Body of pancreas (tissue), 4 donors: ENCODE results near the gene WDR1. TPM values are rescaled to one million over a fixed set of nuclear protein-coding genes. Genes with fewer than 3 reads are reported as not detected.

ENCODE experiments used
- ATAC-seq: fragments of 150-250 bp; one replicate; pipeline ENCODE4 v1.9.1; 2016
- DNase-seq, 4 donors: peaks; one replicate each; pipeline ENCODE4 v3.0.0-alpha.2; 2019
- H3K27ac ChIP-seq, 4 donors: fragments of 200-600 bp; sonication (generic); 1 replicate in 3 of 4; 2 replicates in 1 of 4; pipeline versions ENCODE4 v1.5.1 to v1.6.1; 2016 to 2019; ENCODE audit warnings: mild to moderate bottlenecking in 1 of 4, mixed read lengths in 1 of 4, moderate library complexity in 1 of 4
- H3K27me3 ChIP-seq, 2 donors: fragments of 200-600 bp; sonication (generic); one replicate each; pipeline ENCODE4 v1.6.0; 2016; ENCODE audit warnings: mild to moderate bottlenecking in 1 of 2
- H3K36me3 ChIP-seq, 2 donors: fragments of 200-600 bp; sonication (generic); replicated peaks in 1 of 2; 2 replicates each; pipeline ENCODE4 v1.5.1; 2016; ENCODE audit warnings: low read depth in 2 of 2; ENCODE audit not compliant: insufficient read depth in 1 of 2
- H3K4me1 ChIP-seq: fragments of 200-600 bp; sonication (generic); one replicate; pipeline ENCODE4 v1.6.0; 2016
- H3K4me3 ChIP-seq, 2 donors: fragments of 200-600 bp; sonication (generic); 1 replicate in 1 of 2; 2 replicates in 1 of 2; pipeline ENCODE4 v1.5.1; 2016 to 2019
- H3K9me3 ChIP-seq, 3 donors: fragments of 200-600 bp; sonication (generic); 1 replicate in 2 of 3; 2 replicates in 1 of 3; pipeline ENCODE4 v1.5.1; 2016
- POLR2A ChIP-seq, 3 donors: fragments of 450-650 bp; IDR thresholded peaks; one replicate each; pipeline ENCODE4 v1.6.1; 2016; ENCODE audit warnings: antibody characterized with exemption in 3 of 3, mild to moderate bottlenecking in 2 of 3
- WGBS, 2 donors: methylation state at CpG; one replicate each; pipeline ENCODE4 v1.1.5; 2017; 5-methylcytosine and 5-hydroxymethylcytosine counted together
- intact Hi-C: fragments of 100-400 bp; cut with DNase I; formaldehyde crosslinking; loops from one replicate; pipeline ENCODE4 v1.15.1; 2023
- total RNA-seq, 2 donors: library from RNA; depleted of rRNA; stranded (reverse); fragments of >200 nt; gene quantifications; one replicate each; pipeline ENCODE4 v1.1.0, GENCODE V29; 2016
- TF ChIP-seq, protein P1 (sequence below), 7 experiments: fragments of 450-650 bp in 4 of 7; fragments of 200-600 bp in 3 of 7; sonication (generic) in 3 of 7; IDR thresholded peaks; one replicate each; pipeline ENCODE4 v1.5.1; 2016 to 2019; ENCODE audit warnings: antibody characterized with exemption in 7 of 7

Gene WDR1
- total RNA-seq, 2 donors from 2014 or later = 46.1 to 51.9 TPM

DNA sequence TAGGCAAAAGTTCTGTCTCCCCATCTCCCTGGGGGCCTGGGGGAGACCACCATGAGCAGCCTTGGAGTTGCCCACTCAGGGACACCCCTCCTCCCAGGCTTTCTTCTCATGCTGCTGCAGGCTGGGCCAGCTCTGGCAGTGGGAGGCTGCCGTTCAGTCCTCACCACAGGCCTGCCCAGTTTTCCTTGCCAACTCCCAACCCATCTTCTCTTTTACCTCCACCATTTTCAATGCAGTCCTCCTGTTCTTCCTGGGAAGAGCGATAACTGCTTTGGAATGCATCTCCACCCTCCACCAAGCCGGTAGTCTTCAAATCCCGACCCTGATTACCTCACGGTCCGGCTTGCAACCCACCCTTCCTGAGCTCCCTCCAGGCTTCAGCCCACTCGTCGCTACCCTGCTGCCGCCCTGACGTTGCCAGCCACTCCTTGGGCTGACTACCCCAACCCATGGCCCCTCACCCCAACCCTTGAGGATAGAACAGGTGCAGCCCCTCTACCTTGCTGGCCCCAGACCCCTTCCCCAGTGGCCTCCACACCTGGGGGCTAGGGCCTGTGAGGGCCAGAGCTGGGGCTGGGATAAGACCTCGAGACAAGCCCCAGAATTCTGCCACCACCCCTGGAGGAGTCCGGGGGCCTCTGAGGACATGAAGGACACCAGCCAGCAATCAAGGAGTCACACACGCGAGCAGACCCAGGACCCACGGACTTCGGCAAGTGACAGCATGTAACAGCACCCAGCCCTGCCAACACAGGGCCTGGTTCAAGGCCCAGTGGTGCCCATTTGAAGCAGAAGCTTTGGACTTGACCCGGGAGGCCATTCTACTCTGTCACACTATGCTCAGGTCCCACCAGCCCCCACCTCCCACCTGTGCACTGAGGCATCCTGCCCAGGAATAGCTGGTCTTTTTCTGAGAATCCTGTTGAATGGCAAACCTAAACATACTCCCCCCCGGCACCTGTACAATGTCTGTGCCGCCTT, 9.2 kb downstream of the WDR1 start:
- TF ChIP-seq POLR2A (IDR thresholded peaks at IDR 0.05) = no peak
- TF ChIP-seq, protein P1, sequence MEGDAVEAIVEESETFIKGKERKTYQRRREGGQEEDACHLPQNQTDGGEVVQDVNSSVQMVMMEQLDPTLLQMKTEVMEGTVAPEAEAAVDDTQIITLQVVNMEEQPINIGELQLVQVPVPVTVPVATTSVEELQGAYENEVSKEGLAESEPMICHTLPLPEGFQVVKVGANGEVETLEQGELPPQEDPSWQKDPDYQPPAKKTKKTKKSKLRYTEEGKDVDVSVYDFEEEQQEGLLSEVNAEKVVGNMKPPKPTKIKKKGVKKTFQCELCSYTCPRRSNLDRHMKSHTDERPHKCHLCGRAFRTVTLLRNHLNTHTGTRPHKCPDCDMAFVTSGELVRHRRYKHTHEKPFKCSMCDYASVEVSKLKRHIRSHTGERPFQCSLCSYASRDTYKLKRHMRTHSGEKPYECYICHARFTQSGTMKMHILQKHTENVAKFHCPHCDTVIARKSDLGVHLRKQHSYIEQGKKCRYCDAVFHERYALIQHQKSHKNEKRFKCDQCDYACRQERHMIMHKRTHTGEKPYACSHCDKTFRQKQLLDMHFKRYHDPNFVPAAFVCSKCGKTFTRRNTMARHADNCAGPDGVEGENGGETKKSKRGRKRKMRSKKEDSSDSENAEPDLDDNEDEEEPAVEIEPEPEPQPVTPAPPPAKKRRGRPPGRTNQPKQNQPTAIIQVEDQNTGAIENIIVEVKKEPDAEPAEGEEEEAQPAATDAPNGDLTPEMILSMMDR (IDR thresholded peaks at IDR 0.05) = no peak
- no peak overlapping the region for H3K4me3 ChIP-seq
- DNase-seq = no peak
- no peaks in the 10 kb centered on the region for H3K9me3 ChIP-seq
- no peak for ATAC-seq
- H3K4me1 ChIP-seq = peaks cover 18% of the 10 kb centered on the region
- peaks cover 0 to 3% of the 10 kb centered on the region in 2 donors for H3K36me3 ChIP-seq
- H3K27me3 ChIP-seq = no peaks in the 10 kb centered on the region
- WGBS, 2 donors = 83 to 92% methylated on average over 13 to 17 of the region's 19 CpGs
- intact Hi-C loops = no loop called here
- H3K27ac ChIP-seq = peak overlapping the region in 1 of 4 donors; percentile 33

DNA sequence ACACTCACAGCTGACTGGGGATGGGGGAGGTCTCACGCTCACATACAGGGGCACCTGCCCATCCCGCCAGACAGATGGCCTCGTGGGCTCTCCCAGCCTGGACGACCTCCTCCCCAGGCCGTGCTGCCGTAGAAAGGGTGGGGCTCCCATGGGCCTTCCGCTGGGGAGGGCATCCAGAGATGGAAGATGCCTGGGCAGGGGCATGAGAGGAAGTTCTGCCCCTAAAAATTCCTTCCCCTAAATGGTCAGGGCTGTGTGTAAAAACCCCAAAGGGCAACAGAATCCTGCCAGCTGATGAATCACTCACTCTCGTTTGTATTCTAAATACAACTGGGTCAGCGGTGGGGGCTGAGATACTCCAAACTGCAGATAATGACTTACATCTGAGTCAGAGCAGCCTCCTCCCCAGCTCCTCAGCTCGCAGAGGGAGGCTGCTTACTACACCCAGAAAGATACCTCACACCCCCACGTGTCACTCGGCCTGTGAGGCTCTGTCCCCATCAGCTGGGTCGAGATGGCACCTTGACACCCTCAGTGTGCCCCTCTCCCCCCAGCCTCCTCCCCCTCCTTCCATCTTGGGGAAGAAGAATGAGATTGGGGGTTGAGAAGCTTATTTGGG, 10.1 kb downstream of the WDR1 start:
- WGBS, 2 donors = 71 to 72% methylated on average over 11 to 13 of the region's 13 CpGs

DNA sequence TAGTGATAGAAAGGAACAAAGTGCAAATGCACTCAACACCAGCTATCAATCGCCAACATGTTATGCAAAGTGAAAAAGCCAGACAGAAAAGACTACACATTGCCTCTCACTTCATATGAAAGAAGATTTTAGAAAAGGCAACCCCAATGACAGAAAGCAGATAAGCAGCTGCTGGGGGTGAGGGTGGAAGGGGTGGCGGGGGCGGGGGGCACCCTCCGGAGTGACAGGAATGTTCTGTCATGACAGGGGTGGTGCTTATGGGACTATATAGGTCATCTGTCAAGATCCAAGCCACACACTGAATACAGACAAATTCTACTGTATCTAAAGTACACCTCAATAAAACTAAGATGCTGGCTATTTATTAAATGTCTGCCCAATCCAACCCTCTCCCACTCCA, 10.7 kb downstream of the WDR1 start:
- H3K4me3 ChIP-seq = no peak overlapping the region
- intact Hi-C loops = no loop called here
- peaks cover 18% of the 10 kb centered on the region for H3K4me1 ChIP-seq
- DNase-seq (no peak), ATAC-seq (no peak)
- H3K27ac ChIP-seq = peak overlapping the region in 1 of 4 donors; percentile 33
- H3K27me3 ChIP-seq = no peaks in the 10 kb centered on the region
- 87 to 88% methylated on average over 3 to 4 of the region's 4 CpGs for WGBS, 2 donors
- H3K36me3 ChIP-seq = peaks cover 0 to 2% of the 10 kb centered on the region in 2 donors
- no peak for TF ChIP-seq POLR2A (IDR thresholded peaks at IDR 0.05)
- TF ChIP-seq, protein P1 (IDR thresholded peaks at IDR 0.05) = no peak
- H3K9me3 ChIP-seq = no peaks in the 10 kb centered on the region

More for the DNA sequence above, 10.1 kb downstream of the WDR1 start:
- Histone ChIP-seq H3K4me1 (peaks cover 18% of the 10 kb centered on the region), H3K36me3 (peaks cover 0 to 3% of the 10 kb centered on the region in 2 donors), H3K4me3 (no peak overlapping the region), H3K9me3 (no peaks in the 10 kb centered on the region), H3K27me3 (no peaks in the 10 kb centered on the region), H3K27ac (peak overlapping the region in 2 of 4 donors; percentile 33)
- TF ChIP-seq, protein P1 (IDR thresholded peaks at IDR 0.05) = no peak
- no peak for TF ChIP-seq POLR2A (IDR thresholded peaks at IDR 0.05)
- DNase-seq (peak in 3 of 4 donors; percentile 34 to 68 (median 40)), ATAC-seq (peak; percentile 59)
- intact Hi-C loops = no loop called here

DNA sequence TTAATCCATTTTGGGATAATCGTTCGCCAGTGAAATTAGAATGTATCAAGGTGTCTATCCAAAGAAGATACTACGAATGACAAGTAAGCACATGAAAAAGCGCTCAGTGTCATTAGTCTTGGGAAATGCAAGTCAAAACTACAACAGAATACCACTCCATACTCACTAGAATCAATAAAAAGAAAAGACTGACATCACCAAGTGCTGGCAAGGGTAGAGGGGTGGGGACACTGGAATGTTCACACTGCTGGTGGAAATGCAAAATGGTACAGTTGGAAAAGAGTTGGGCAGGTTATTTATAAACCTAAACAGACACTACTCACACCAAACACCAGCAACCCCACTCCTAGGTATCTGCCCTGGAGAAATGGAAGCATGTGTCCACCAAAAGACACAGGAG, 11.2 kb downstream of the WDR1 start:
- TF ChIP-seq, protein P1 (IDR thresholded peaks at IDR 0.05) = no peak
- no peak for TF ChIP-seq POLR2A (IDR thresholded peaks at IDR 0.05)
- H3K36me3 ChIP-seq = no peaks in the 10 kb centered on the region
- H3K4me1 ChIP-seq = peaks cover 18% of the 10 kb centered on the region
- DNase-seq (no peak), ATAC-seq (no peak)
- no peak overlapping the region for H3K27ac ChIP-seq
- no peaks in the 10 kb centered on the region for H3K9me3 ChIP-seq
- WGBS, 2 donors = 76 to 94% methylated on average over 4 of the region's 4 CpGs
- no peak overlapping the region for H3K4me3 ChIP-seq
- no peaks in the 10 kb centered on the region for H3K27me3 ChIP-seq
- intact Hi-C loops = no loop called here
